GM12873 (cell line): ENCODE data around the gene AFAP1L1.
A peak's percentile ranks its signal among the peaks of the same experiment; 100 is the strongest.

Source experiments
- TF ChIP-seq, protein P1 (sequence below): IDR thresholded peaks from 2 replicates; pipeline ENCODE4 v1.5.1; 2012; ENCODE audit warnings: low read depth, mild to moderate bottlenecking, moderate library complexity, low read length, control low read depth; ENCODE audit not compliant: insufficient read depth; ENCODE audit errors: missing control alignments

The AFAP1L1 gene

DNA sequence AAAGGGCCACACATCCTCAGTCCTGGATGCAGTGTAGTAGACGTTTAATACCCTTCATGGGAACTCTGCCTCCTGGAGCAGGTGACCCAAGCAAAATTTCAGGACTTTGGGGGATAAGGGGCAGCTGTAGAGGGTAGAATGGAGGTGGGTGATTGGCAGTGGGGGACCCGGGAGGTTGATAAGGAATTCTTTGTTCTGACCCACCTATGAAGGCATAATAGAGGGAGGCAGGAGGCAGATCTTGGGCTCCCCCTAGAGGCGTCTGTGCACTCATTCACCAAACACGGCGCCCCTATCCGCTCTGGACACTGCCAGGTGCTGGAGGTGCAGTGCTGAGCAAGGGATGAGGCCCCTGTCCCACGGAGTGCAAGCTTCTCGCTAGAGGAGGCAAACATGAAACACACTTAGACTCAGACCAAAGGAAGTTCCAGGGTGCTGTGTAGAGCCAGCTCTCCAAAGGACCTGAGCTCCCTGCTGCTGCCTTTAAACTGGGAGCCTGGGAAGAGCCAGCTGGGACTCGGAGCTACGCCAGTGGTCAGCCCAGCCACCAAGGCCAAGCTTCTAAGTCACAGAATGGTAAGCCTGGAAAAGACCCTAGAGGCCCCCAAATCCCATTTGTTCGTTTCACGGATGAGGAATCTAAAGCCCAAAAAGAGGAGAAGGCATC, 99.8 kb downstream of the AFAP1L1 start:
- TF ChIP-seq, protein P1, sequence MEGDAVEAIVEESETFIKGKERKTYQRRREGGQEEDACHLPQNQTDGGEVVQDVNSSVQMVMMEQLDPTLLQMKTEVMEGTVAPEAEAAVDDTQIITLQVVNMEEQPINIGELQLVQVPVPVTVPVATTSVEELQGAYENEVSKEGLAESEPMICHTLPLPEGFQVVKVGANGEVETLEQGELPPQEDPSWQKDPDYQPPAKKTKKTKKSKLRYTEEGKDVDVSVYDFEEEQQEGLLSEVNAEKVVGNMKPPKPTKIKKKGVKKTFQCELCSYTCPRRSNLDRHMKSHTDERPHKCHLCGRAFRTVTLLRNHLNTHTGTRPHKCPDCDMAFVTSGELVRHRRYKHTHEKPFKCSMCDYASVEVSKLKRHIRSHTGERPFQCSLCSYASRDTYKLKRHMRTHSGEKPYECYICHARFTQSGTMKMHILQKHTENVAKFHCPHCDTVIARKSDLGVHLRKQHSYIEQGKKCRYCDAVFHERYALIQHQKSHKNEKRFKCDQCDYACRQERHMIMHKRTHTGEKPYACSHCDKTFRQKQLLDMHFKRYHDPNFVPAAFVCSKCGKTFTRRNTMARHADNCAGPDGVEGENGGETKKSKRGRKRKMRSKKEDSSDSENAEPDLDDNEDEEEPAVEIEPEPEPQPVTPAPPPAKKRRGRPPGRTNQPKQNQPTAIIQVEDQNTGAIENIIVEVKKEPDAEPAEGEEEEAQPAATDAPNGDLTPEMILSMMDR: peak; percentile 94

DNA sequence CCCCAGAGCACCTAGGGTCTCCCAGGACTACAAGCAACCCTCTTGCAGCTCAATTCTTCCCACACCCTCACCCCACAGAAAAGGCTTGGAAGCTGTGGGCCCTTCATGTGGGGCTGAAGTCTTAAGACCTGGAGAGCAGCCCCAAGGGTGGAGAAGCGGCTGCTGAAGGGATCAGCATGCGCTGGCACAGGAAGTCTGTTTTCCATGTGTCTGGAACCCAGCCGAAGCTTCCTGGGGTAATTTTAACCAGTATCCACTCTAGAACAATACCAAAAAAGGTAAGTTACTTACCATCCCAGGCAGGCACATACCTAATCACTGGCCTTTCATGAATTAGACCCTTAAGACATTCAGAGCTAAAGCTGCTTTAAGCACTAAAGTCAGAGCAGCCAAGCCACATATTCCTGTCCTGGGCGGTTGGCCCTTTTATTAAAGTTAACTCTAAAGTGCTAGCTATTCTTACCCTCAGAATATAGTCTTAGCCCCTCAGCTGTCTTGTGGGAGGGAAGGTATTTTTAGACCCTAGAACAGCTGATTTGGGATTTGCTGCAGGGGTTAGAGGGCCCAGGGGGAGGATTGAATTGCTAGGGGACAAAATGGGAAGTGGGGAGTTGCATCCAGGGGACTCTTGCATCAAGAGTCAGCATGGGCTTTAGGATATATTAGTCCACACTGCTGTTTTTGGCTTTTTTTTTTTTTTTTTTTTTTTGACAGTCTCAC, 100.6 kb downstream of the AFAP1L1 start:
- TF ChIP-seq, protein P1: no peak

DNA sequence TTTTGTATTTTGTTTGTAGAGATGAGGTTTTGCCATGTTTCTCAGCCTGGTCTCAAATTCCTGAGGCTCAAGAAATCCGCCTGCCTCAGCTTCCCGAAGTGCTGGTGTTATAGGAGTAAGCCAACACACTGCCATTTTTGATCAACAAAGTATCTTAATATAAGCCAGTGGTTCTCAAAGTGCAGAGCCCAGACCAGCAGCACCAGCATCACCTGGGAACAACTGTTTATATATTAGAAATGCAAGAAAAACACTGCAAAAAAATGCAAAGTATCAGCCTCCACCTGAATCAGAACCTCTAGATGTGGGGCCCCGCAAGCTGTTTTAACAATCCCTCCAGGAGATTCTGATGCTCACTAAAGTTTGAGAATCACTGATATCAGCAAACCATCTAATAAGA, 101.3 kb downstream of the AFAP1L1 start:
- TF ChIP-seq, protein P1: no peak

DNA sequence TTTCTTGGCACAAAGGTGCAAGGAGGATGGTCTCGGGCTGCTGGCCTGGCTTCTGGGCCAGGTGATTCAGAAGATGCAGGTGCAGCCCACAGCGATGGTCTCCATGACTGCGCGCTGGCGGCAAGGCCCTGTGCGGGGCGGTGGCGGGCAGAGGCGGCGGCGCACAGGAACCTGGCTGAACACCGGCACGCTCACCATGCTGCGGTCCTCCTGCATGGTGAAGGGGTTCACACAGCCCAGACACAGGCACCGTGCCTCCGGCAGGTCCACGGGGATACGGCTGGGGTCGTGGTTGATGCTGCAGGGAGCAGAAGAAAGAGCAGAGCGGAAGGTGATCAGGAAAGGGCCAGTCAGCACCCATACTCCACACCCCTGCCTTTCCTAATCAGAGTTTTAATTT, 102.6 kb downstream of the AFAP1L1 start:
- TF ChIP-seq, protein P1: no peak

DNA sequence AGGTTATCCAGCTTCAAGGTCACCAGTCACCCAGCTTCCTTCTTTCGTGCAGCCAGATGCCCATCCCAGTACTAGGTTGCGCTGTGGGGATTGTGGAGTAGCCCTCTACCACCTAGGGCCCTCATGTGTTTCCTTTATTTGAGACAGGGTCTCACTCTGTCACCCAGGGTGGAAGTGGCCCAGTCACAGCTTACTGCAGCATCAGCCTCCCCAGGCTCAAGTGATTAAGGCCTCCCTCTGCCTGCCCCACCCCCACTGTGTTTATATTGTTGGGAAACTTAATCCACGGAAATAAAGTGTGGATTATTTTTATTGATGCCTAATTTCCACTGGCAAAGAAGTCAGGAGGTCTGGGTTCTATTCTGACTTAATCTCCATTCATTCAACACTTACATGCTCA, 103.1 kb downstream of the AFAP1L1 start:
- TF ChIP-seq, protein P1: no peak

DNA sequence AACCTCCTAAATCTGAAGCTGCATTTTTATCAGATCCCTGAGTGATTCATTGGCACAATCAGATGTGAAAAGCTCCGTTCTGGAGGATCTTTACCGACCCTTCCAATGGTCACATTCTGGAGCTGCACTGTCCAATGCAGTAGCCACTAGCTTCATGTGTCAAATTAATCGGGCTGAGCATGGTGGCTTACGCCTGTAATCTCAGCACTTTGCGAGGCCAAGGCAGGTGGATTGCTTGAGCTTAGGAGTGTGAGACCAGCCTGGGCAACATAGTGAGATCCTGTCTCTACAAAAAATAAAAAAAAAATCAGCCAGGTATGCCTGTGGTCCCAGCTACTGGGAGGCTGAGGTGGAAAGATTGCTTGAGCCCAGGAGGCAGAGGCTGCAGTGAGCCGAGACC, 103.8 kb downstream of the AFAP1L1 start:
- TF ChIP-seq, protein P1: no peak

DNA sequence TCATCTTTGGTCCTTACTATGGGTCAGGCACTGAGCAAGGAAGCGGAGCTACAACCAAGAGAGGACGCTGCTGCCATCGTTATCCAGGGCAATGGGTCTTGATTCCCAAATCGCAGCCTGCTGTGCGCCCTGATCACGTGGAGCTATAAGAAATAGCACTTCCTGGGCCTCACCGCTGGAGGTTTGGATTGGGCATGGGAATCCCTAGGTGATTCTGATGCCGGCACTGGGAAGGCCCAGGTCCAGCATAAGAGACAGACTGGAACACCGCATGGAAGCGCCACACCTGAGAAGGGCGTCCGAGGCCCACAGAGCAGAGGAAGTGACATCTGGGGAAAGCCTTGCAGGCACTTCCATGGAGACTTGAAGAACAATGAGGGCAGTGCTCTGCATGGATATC, 104.4 kb downstream of the AFAP1L1 start:
- TF ChIP-seq, protein P1: no peak
